Endodermal cell (in vitro differentiated cells): ENCODE data around the gene AP1B1. TPM values are rescaled to one million over a fixed set of nuclear protein-coding genes. Genes with fewer than 3 reads are reported as not detected.

Source experiments
- DNase-seq: peaks from one replicate; pipeline ENCODE4 v3.0.0-alpha.2; 2017
- H3K27ac ChIP-seq: 2 replicates; pipeline ENCODE4 v1.5.1; 2013; ENCODE audit warnings: mild to moderate bottlenecking, low read depth, low read length, moderate library complexity
- H3K27me3 ChIP-seq: 2 replicates; pipeline ENCODE4 v1.6.1; 2013; ENCODE audit warnings: mild to moderate bottlenecking, low read length, moderate library complexity; ENCODE audit not compliant: insufficient read depth, control insufficient read depth, poor library complexity, severe bottlenecking
- H3K36me3 ChIP-seq: 2 replicates; pipeline ENCODE4 v1.7.0; 2013; ENCODE audit warnings: mild to moderate bottlenecking, low read length, moderate library complexity; ENCODE audit not compliant: control insufficient read depth, insufficient read depth
- H3K4me1 ChIP-seq: one replicate; pipeline ENCODE4 v1.7.0; 2013; ENCODE audit warnings: low read length; ENCODE audit not compliant: control insufficient read depth, insufficient read depth
- H3K4me3 ChIP-seq: 2 replicates; pipeline ENCODE4 v1.5.1; 2013; ENCODE audit warnings: mild to moderate bottlenecking, low read length, moderate library complexity
- H3K9ac ChIP-seq: 2 replicates; pipeline ENCODE4 v1.6.1; 2013; ENCODE audit warnings: mild to moderate bottlenecking, low read length, moderate library complexity; ENCODE audit not compliant: poor library complexity, severe bottlenecking; ENCODE audit errors: extremely low read depth
- H3K9me3 ChIP-seq: 2 replicates; pipeline ENCODE4 v1.6.1; 2013; ENCODE audit warnings: mild to moderate bottlenecking, low read length, moderate library complexity; ENCODE audit not compliant: control insufficient read depth
- H3K27ac Mint-ChIP-seq: 2 replicates; pipeline ENCODE4 v1.8.0; 2020; ENCODE audit warnings: mixed read lengths
- H3K27me3 Mint-ChIP-seq: 2 replicates; pipeline ENCODE4 v1.8.0; 2021; ENCODE audit warnings: mild to moderate bottlenecking, mixed read lengths; ENCODE audit not compliant: insufficient read depth
- H3K36me3 Mint-ChIP-seq: 2 replicates; pipeline ENCODE4 v1.8.0; 2020; ENCODE audit warnings: low read depth, mixed read lengths
- H3K4me1 Mint-ChIP-seq: 2 replicates; pipeline ENCODE4 v1.8.0; 2020; ENCODE audit warnings: mixed read lengths
- H3K4me3 Mint-ChIP-seq: 2 replicates; pipeline ENCODE4 v1.8.0; 2020; ENCODE audit warnings: mild to moderate bottlenecking, moderate library complexity, mixed read lengths
- H3K9me3 Mint-ChIP-seq: 2 replicates; pipeline ENCODE4 v1.8.0; 2020; ENCODE audit warnings: mild to moderate bottlenecking, mixed read lengths
- CTCF ChIP-seq: fragments of 200-600 bp; sonication (generic); conservative IDR thresholded peaks from 2 replicates; pipeline ENCODE4 v1.5.0; 2021; ENCODE audit warnings: antibody characterized with exemption, mild to moderate bottlenecking
- WGBS, 2 experiments: methylation state at CpG; one replicate each; pipeline versions ENCODE4 v1.1.5 to v1.1.7; 2013; ENCODE audit warnings: missing lambda C conversion rate in 2 of 2, mixed read lengths in 1 of 2; ENCODE audit not compliant: insufficient coverage in 1 of 2, insufficient read length in 1 of 2; 5-methylcytosine and 5-hydroxymethylcytosine counted together
- total RNA-seq, 2 donors: library from RNA; stranded (reverse); fragmentation: NEBNext Ultra II Directional in 1 of 2; extraction: Animal tissue kit (Norgen Biotek cat#: 25700) in 1 of 2; gene quantifications; 2 replicates in 1 of 2; 3 replicates in 1 of 2; pipeline ENCODE4 v1.2.1, GENCODE V29; 2021

Gene AP1B1
- total RNA-seq, 2 donors from 2014 or later, result 64.9 to 76.6 TPM

- Histone ChIP-seq H3K36me3 (peaks cover 99% of the 10 kb centered on the region), H3K27me3 (no peaks in the 10 kb centered on the region)
- 91% methylated on average over 5 to 7 of the region's 7 CpGs for WGBS, 2 experiments
These were observed 97.2 kb downstream of the AP1B1 start for GRCh38 chr22:29291215-29291614.

GRCh38 chr22:29290061-29290460, 98.3 kb downstream of the AP1B1 start:
- H3K4me1 Mint-ChIP-seq, result no peaks in the 10 kb centered on the region
- H3K36me3 ChIP-seq, result peaks cover 99% of the 10 kb centered on the region

More at GRCh38 chr22:29291215-29291614, 97.2 kb downstream of the AP1B1 start:
- no peaks in the 10 kb centered on the region for H3K27me3 Mint-ChIP-seq
- H3K9ac ChIP-seq, result no peak overlapping the region
- no peaks in the 10 kb centered on the region for H3K9me3 Mint-ChIP-seq
- H3K9me3 ChIP-seq, result no peaks in the 10 kb centered on the region
- DNase-seq, result peak; percentile 61
- no peak overlapping the region for H3K4me3 Mint-ChIP-seq
- peaks cover 94% of the 10 kb centered on the region for H3K36me3 Mint-ChIP-seq
- H3K27ac Mint-ChIP-seq, result no peak overlapping the region
- H3K4me3 ChIP-seq, result no peak overlapping the region
- peak; percentile 30 for TF ChIP-seq CTCF
- no peaks in the 10 kb centered on the region for H3K4me1 Mint-ChIP-seq
- no peaks in the 10 kb centered on the region for H3K4me1 ChIP-seq
- H3K27ac ChIP-seq, result no peak overlapping the region

GRCh38 chr22:29288837-29289236, 99.5 kb downstream of the AP1B1 start:
- peaks cover 100% of the 10 kb centered on the region for H3K36me3 ChIP-seq
- H3K27me3 Mint-ChIP-seq, result no peaks in the 10 kb centered on the region

More at GRCh38 chr22:29290061-29290460, 98.3 kb downstream of the AP1B1 start:
- Histone ChIP-seq H3K9me3 (no peaks in the 10 kb centered on the region), H3K27ac (no peak overlapping the region), H3K9ac (no peak overlapping the region), H3K4me3 (no peak overlapping the region), H3K4me1 (no peaks in the 10 kb centered on the region), H3K27me3 (no peaks in the 10 kb centered on the region)
- no peak for DNase-seq
- WGBS, 2 experiments, result 94 to 95% methylated on average over 5 of the region's 5 CpGs
- TF ChIP-seq CTCF, result no peak
- H3K9me3 Mint-ChIP-seq, result no peaks in the 10 kb centered on the region
- H3K27me3 Mint-ChIP-seq, result no peaks in the 10 kb centered on the region
- peaks cover 92% of the 10 kb centered on the region for H3K36me3 Mint-ChIP-seq
- H3K4me3 Mint-ChIP-seq, result no peak overlapping the region
- H3K27ac Mint-ChIP-seq, result no peak overlapping the region

More at GRCh38 chr22:29288837-29289236, 99.5 kb downstream of the AP1B1 start:
- Histone ChIP-seq H3K4me1 (no peaks in the 10 kb centered on the region), H3K9ac (no peak overlapping the region), H3K4me3 (no peak overlapping the region), H3K27ac (no peak overlapping the region), H3K27me3 (no peaks in the 10 kb centered on the region), H3K9me3 (no peaks in the 10 kb centered on the region)
- no peak overlapping the region for H3K27ac Mint-ChIP-seq
- no peaks in the 10 kb centered on the region for H3K4me1 Mint-ChIP-seq
- 85% methylated on average over 2 of the region's 2 CpGs; no CpG with 5 or more reads in 1 of the 2 experiments for WGBS, 2 experiments
- no peak overlapping the region for H3K4me3 Mint-ChIP-seq
- no peak for TF ChIP-seq CTCF
- H3K9me3 Mint-ChIP-seq, result no peaks in the 10 kb centered on the region
- H3K36me3 Mint-ChIP-seq, result peaks cover 93% of the 10 kb centered on the region
- DNase-seq, result no peak
